Measurements from ENCODE around the gene CCDC171.
"Not testable (repeated sequence)": the region's sequence is repeated elsewhere in the genome, so short reads cannot be mapped to it uniquely, and the experiment has no call there.

Gene CCDC171

DNA sequence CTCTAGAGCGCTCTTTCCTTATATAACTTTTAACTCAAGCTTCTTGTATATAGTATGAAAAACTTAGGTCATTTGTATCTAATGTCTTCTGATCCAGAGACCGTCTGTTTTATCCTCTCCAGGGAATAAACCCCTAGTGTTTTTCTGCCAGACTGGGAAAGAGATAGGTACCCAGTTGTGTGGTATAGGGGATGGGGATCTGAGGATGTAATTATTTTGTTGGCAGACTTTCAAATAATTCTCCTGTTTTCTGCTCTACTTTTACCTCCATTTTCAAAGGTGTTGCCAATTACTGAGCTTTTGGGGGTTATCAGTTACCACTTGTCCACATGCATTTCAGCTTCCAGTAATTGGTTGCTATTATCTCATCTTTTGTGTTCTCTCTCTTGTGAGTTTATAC is 17.9 kb downstream of the CCDC171 start:
- no peak for DNase-seq

DNA sequence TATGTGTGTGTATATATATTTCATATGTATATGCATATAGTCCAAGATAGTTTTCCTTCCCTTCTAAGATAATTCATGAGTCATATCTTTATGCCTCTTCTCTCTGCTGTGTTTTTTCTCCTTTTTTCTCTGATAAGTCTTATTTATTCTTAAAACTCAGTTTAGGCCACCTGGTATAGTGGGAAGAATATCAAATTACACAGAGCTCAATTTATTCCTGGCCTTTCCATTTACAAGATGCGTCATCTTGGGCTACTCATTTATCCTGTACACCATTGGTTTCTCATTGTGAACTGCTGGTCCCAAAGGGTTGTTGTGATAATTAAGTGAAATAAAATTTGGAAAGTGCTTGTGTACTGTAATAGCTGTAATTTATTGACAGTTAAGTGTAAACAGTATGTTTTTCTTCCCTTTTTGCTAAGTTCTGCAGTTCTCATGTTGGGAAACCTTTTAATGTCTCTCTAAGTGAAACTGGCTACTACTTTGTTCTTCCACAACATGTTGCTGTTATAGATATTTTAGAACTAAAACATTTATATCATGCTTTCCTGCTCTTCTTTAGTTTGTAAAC is 19.4 kb downstream of the CCDC171 start:
- DNase-seq: no peak

DNA sequence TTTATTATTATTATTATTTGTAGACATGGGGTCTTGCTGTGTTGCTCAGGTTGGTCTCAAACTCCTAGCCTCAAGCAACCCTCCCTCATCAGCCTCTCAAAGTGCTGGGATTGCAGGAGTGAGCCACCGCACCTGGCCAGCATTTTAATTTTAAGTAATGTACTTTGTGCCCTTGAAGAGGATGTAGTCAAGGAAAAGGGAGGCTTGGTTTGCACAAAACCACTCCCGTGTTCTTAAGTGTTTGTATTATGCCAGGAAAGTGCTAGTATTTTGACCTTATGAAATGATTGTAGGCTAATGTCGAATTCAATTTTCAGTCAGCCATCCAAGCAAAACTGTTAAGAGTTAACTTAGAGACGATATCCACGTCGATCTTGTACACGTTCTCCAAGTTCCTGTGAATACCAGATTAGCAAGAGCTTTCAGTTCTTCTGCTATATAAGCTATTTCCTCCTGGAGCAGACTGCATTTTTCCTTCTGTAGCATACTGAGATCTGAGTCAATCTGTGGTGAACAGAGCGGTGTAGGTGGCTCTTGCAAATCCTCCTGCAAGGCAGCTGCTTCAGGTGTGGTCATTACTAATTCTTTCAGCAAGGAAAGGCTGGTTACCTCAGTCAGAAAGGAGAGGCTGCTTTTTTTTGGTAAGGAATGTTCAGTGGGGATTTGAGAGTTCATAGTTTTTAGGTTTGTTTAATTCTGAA is 23.7 kb downstream of the CCDC171 start:
- DNase-seq: no peak

- DNase-seq: no peak
Measured at GRCh38 chr9:15578714-15579113, 25.9 kb downstream of the CCDC171 start.

DNA sequence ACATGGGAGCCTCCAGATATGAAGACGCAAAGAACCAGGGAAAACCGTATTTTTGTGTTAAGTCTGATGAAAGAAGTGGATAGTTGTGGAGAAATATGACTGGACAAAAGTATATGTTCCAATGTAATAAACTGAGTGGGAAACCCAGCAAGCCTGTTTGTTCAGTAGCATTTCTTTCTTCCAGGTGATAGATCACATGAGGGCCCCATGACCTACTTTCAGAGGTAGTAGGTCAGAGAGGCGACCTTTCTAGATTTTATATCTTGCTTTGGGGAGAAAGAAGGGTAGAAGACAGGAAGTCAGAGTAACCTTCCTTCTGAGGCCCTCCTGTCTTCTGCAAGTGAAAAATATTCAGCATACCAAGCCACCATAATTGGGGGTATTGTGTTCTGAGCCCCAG is 31.5 kb downstream of the CCDC171 start:
- no peak for DNase-seq

GRCh38 chr9:15592317-15592716 is 39.5 kb downstream of the CCDC171 start:
- no peak for DNase-seq

DNA sequence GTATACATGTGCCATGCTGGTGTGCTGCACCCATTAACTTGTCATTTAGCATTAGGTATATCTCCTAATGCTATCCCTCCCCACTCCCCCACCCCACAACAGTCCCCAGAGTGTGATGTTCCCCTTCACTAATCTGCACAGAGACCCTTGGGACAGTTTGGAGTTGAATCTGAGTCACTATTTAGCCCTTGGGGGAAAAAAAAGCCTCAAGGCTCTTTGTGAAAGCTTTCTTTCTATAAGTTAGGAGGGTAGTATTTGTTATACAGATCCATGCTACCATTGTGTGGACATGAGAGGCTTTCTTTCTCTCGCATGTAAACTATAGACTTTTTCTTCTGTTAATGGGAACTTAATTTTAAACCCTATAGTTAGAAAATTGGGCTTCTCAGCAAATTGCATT is 40.1 kb downstream of the CCDC171 start:
- DNase-seq: not testable (repeated sequence)

GRCh38 chr9:15600666-15601330 is 48.0 kb downstream of the CCDC171 start:
- not testable (repeated sequence) for DNase-seq

DNA sequence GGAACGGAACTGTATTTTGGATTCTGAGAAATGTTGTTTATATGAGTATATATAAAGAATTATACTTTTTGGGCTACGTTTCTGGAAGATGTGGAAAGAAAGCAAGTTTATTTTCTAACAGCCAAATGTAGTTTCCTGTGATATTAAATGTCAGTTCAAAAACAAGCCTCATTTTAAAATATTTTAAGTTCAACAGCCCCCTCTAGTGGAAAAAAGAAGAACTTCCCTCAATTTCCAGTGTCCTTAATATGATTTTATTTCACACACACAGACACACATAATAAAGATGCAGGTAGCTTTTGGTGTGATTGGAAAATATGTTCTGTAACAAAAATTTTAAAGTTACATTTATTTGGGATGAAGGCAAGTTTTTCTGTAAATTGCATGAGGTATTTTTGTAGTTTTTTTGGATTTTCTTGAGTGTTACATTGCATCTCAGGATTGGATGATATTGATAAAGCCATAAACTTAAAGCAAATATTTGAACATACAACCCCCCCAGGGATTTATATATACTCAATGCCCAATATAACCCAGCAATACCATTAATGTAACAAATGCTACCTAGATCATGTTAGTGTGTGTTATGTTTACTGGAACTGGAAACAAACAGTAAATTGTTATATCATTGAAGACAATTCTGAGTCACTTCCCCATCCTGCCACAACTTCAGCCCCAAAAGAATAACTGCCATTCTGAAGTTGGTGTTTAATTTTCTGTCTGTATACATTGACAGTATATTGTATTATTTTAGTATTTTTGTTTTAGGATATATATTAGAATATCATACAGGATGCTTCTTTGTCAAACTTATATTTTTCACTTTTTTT is 54.0 kb downstream of the CCDC171 start:
- DNase-seq: peak; percentile 63

GRCh38 chr9:15612962-15613361 is 60.1 kb downstream of the CCDC171 start:
- DNase-seq: no peak

GRCh38 chr9:15617782-15618181 is 64.9 kb downstream of the CCDC171 start:
- no peak for DNase-seq

- no peak for DNase-seq
Measured at GRCh38 chr9:15618540-15619331, 65.9 kb downstream of the CCDC171 start.

DNA sequence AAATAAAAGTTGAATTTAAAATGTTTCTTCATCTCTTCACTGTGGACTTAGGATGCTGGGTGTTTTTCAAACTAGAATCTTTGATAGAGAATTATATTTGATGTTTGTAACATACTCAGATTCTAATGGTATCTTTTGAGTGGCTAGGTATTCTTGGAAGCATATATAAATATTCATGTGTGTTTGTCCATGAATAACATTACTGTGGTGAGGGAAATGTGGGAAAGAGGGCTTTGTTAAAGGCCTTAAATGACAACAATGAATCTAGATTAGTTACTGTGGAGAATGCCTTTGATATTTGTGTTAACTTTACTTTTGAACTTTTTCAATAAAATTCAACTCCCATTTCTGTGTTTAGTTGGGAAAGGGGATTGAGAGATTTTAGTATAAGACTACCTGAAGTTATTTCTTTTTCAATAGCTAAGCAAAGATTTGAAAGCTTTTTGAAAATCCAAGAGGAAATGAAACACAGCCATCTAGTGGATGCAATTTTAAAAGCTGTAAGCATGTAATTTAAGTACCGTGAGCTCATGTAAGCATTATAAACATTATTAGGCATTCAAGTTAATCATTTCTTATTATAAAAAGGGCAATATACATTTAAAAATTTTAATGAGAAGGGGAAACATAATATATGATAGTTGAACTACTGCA is 69.6 kb downstream of the CCDC171 start:
- no peak for DNase-seq

DNA sequence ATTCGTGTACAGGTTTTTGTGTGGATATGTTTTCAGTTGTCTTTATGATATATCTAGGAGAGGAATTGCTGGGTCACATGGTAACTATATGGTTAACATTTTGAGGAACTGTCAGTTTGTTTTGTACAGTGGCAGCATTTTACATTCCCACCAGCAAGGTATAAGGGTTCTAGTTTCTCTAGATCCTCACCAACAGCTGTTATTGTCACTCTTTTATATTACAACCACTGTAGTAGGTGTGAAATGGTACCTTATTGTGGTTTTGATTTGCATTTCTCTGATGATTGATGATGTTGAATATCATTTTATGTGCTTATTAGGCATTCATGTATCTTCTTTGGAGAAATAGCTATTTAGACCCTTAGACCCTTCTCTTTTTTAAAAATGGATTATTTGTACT is 82.9 kb downstream of the CCDC171 start:
- DNase-seq: no peak

GRCh38 chr9:15640121-15640520 is 87.3 kb downstream of the CCDC171 start:
- no peak for DNase-seq

GRCh38 chr9:15641291-15641690 is 88.4 kb downstream of the CCDC171 start:
- DNase-seq: no peak

- peak; percentile 52 for DNase-seq
Measured at GRCh38 chr9:15642369-15642962, 89.6 kb downstream of the CCDC171 start.

- no peak for DNase-seq
Measured at GRCh38 chr9:15670246-15670645, 117.4 kb downstream of the CCDC171 start.

DNA sequence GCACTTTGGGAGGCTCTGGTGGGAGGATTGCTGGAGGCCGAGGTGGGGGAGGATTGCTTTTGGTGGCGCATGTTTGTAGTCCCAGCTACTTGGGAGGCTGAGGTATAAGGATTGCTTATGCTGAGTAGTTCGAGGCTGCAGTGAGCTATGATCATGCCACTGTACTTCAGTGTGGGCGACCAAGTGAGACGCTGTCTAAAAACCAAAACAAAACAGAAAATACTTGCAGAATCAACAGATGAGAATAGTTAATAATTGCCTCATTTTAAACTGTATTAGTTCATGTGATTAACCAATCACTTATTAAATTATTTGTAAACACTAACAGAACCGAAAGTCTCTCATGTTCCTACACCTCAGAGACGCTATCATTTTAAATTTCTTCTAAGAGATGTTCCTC is 118.1 kb downstream of the CCDC171 start:
- no peak for DNase-seq

DNA sequence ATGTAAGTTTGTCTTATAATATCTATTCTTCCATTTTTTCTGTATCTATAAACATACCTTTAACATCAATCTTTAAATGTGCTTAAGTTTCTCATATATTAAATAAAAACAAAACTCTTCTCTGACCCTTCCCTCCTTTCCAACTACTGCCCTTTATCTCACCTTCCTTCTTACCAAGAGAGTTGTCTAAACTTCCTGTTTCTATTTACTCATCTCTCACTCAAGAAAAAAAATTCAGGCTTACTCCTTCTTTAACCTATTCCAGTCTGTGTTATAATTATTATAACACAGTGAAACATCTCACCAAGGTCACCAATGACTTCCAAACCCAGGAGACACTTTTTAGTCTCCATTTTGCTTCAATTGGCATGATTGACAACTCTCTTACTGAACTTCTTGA is 140.9 kb downstream of the CCDC171 start:
- no peak for DNase-seq

GRCh38 chr9:15696979-15697378 is 144.1 kb downstream of the CCDC171 start:
- DNase-seq: no peak

DNA sequence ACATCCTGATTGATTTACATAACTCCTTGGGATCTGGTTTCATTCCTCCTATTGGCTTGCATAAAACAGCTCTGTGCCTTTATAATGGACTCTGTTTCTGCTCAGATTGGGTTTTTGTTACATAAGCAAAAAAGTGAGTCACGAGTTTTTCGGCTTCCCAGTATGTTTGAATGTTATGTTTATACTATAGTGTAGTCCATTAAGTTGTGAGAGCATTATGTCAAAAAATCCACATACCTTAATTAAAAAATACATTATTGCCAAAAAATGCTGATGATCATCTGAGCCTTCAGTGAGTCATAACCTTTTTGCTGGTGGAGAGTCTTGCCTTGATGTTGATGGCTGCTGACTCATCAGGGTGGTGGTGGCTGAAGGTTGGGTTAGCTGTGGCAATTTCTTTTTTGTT is 144.6 kb downstream of the CCDC171 start:
- DNase-seq: no peak

Data from KG1 (cell line).